AG10803 (cell line): ENCODE data around the gene RAI1.

ENCODE experiments used
- DNase-seq: peaks from one replicate; pipeline ENCODE4 v3.0.0; 2010; ENCODE audit warnings: low read depth
- H3K4me3 ChIP-seq: 2 replicates; pipeline ENCODE4 v1.5.1; 2011; ENCODE audit warnings: mild to moderate bottlenecking, low read length, control low read depth
- CTCF ChIP-seq: conservative IDR thresholded peaks from 2 replicates; pipeline ENCODE4 v1.5.1; 2011; ENCODE audit warnings: mild to moderate bottlenecking, low read length, control low read depth, inconsistent platforms

Gene RAI1

DNA sequence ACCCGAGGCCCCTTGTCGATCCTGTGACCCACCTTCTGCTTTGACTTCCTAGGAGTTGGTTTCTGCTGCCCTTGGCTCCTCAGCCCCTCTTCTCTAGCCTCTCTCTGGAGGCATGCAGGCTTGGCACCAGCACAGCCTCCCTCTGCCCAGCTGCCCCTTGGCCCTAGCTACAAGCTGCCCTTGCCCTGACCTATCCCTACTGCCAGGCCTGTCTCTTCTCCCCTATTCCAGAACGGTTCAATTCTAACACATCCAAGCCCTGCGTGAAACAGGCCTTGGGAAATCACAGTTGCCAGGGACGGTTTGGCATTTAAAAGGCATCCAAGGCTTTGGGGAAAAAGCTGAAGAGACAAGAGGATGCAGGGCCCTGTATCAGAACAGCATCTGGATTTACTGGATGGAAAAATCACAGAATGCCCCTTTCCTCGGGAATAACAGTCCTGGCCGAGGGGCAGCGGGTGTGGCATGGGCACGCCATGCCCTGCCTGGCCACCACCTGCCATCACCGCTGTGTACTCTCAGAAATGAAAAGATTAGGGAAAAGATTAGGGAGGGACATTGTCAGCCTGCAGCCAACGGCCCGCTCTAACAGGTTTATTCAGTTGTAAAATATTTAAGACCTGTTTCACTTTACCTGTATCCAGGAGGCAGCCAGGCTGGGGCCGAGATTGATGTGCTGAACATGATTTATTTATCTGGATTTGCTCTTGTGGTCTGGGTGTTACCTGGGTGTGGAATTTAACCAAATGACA is 15.8 kb downstream of the RAI1 start:
- H3K4me3 ChIP-seq = no peak overlapping the region
- TF ChIP-seq CTCF = no peak
- DNase-seq = no peak

GRCh38 chr17:17698371-17698770 is 17.1 kb downstream of the RAI1 start:
- TF ChIP-seq CTCF = no peak
- H3K4me3 ChIP-seq = no peak overlapping the region
- DNase-seq = no peak

DNA sequence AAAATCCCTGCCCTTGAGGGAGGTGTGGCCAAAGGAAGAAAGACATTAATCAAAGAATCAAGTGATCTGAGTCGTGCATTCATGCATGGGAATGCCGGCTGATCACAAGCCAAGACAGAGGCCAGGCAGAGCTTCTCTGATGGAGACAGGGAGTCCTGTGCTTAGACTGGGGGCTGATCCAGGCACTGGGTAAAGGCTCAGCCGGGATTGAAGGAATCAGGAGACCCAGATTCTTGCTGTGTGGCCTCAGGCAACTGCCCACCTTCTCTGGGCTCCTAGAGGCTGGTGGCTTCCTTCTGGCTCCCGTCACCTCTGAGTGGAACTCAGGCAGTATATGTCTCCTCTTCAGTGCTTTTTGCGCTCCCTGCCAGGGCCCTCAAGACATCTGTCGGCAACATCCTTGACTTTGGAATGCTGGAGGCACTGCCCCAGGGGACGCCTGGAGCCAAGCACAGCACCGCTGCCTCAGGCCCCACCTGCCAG is 17.7 kb downstream of the RAI1 start:
- H3K4me3 ChIP-seq = no peak overlapping the region
- no peak for TF ChIP-seq CTCF
- no peak for DNase-seq

GRCh38 chr17:17699491-17699890 is 18.2 kb downstream of the RAI1 start:
- DNase-seq = no peak
- no peak overlapping the region for H3K4me3 ChIP-seq

GRCh38 chr17:17700251-17700969 is 19.2 kb downstream of the RAI1 start:
- no peak for TF ChIP-seq CTCF
- no peak overlapping the region for H3K4me3 ChIP-seq
- no peak for DNase-seq

More at GRCh38 chr17:17699491-17699890, 18.2 kb downstream of the RAI1 start:
- no peak for TF ChIP-seq CTCF

- no peak for DNase-seq
- TF ChIP-seq CTCF = no peak
- no peak overlapping the region for H3K4me3 ChIP-seq
Measured at GRCh38 chr17:17701112-17701511, 19.9 kb downstream of the RAI1 start.

- H3K4me3 ChIP-seq = no peak overlapping the region
- TF ChIP-seq CTCF = 0 out of 2 replicates have a peak, but pooled peaks have one; percentile 2
- DNase-seq = no peak
Measured at GRCh38 chr17:17701658-17702057, 20.4 kb downstream of the RAI1 start.
